Endothelial cell of umbilical vein (primary cell): ENCODE data around the gene KRT37. TPM values are rescaled to one million over a fixed set of nuclear protein-coding genes. Genes with fewer than 3 reads are reported as not detected.

Source experiments
- BruUV-seq: library from RNA; stranded (reverse); fragments of 400-500 nt; replicated peaks from 2 replicates; lab custom pipeline; 2021; lab: Mats Ljungman, UMichigan
- CTCF ChIA-PET: fragments of 300-600, 350-600 bp; sonication (Branson Sonifier 250); formaldehyde crosslinking; loops from one replicate; lab custom pipeline; 2021; ENCODE audit warnings: antibody characterized with exemption, inconsistent platforms; lab: Charles Lee
- POLR2A ChIA-PET: fragments of 300-600, 350-600 bp; sonication (Branson Sonifier 250); formaldehyde crosslinking; loops from one replicate; lab custom pipeline; 2021; ENCODE audit warnings: antibody characterized with exemption, inconsistent platforms; lab: Charles Lee
- DNase-seq: peaks from one replicate; pipeline ENCODE4 v3.0.0-alpha.2; 2011; ENCODE audit warnings: low read depth, low spot score
- FAIRE-seq: peaks from 2 replicates; lab custom pipeline; 2011; peaks lifted over from hg19 to GRCh38; lab: Jason Lieb, UNC
- H2AFZ ChIP-seq: 2 replicates; pipeline ENCODE4 v1.6.0; 2012; ENCODE audit warnings: low read depth, low read length, control low read depth, inconsistent platforms
- H3K27ac ChIP-seq: 2 replicates; pipeline ENCODE4 v1.5.1; 2011; ENCODE audit warnings: low read depth, mild to moderate bottlenecking, control low read depth, low read length, moderate library complexity; ENCODE audit not compliant: insufficient read depth
- H3K27me3 ChIP-seq, 2 experiments: 2 replicates each; pipeline versions ENCODE4 v1.6.0 to v1.6.1; 2011; ENCODE audit warnings: low read length in 2 of 2, mixed read lengths in 1 of 2; ENCODE audit not compliant: control insufficient read depth in 2 of 2, insufficient read depth in 2 of 2
- H3K36me3 ChIP-seq, 2 experiments: 2 replicates in 1 of 2; 3 replicates in 1 of 2; pipeline ENCODE4 v1.5.1; 2011; ENCODE audit warnings: low read length in 2 of 2, mild to moderate bottlenecking in 1 of 2, moderate library complexity in 1 of 2; ENCODE audit not compliant: control insufficient read depth in 2 of 2, insufficient read depth in 2 of 2; ENCODE audit errors: extremely low read depth in 1 of 2
- H3K4me1 ChIP-seq: 3 replicates; pipeline ENCODE4 v1.5.1; 2011; ENCODE audit warnings: mild to moderate bottlenecking, low read length; ENCODE audit not compliant: control insufficient read depth, insufficient read depth; ENCODE audit errors: extremely low read depth
- H3K4me2 ChIP-seq: 2 replicates; pipeline ENCODE4 v1.6.1; 2011; ENCODE audit warnings: low read length, control low read depth, mixed read lengths; ENCODE audit not compliant: insufficient read depth
- H3K4me3 ChIP-seq, 3 experiments: fragments of 200-600 bp in 1 of 3; sonication (generic), shearing (Covaris generic) in 1 of 3; replicated peaks in 1 of 3; 2 replicates each; pipeline ENCODE4 v1.5.1; 2011 to 2016; ENCODE audit warnings: control low read depth in 3 of 3, low read length in 3 of 3, mild to moderate bottlenecking in 2 of 3, inconsistent platforms in 1 of 3, low read depth in 1 of 3, moderate library complexity in 1 of 3; ENCODE audit not compliant: insufficient read depth in 1 of 3
- H3K79me2 ChIP-seq: 2 replicates; pipeline ENCODE4 v1.6.0; 2012; ENCODE audit warnings: low read length, inconsistent platforms; ENCODE audit not compliant: control insufficient read depth, insufficient read depth
- H3K9ac ChIP-seq: replicated peaks from 2 replicates; pipeline ENCODE3; 2011; ENCODE audit warnings: low read length, control low read depth; ENCODE audit not compliant: insufficient read depth; ENCODE audit errors: extremely low read depth
- H3K9me1 ChIP-seq: replicated peaks from 3 replicates; pipeline ENCODE4 v1.6.0; 2011; ENCODE audit warnings: mild to moderate bottlenecking, low read length; ENCODE audit not compliant: control insufficient read depth, insufficient read depth; ENCODE audit errors: extremely low read depth
- H3K9me3 ChIP-seq: replicated peaks from 2 replicates; pipeline ENCODE4 v1.5.1; 2012; ENCODE audit warnings: low read length, inconsistent platforms; ENCODE audit not compliant: control insufficient read depth, insufficient read depth
- H4K20me1 ChIP-seq: replicated peaks from 2 replicates; pipeline ENCODE3; 2011; ENCODE audit warnings: mild to moderate bottlenecking, low read length; ENCODE audit not compliant: control insufficient read depth, insufficient read depth; ENCODE audit errors: extremely low read depth
- CTCF ChIP-seq, 2 donors: IDR thresholded peaks; 1 replicate in 1 of 2; 2 replicates in 1 of 2; pipeline ENCODE4 v1.5.1; 2011; ENCODE audit warnings: low read length in 2 of 2, mild to moderate bottlenecking in 2 of 2, moderate library complexity in 2 of 2, control low read depth in 1 of 2, inconsistent platforms in 1 of 2, low read depth in 1 of 2; ENCODE audit not compliant: insufficient read depth in 1 of 2; ENCODE audit errors: extremely low read depth in 1 of 2
- EZH2 ChIP-seq: IDR thresholded peaks from 2 replicates; pipeline ENCODE4 v1.6.1; 2012; ENCODE audit warnings: borderline replicate concordance, low read depth, mild to moderate bottlenecking, moderate library complexity, low read length, inconsistent platforms; ENCODE audit not compliant: severe bottlenecking
- FOS ChIP-seq: IDR thresholded peaks from 2 replicates; pipeline ENCODE4 v1.6.1; 2011; ENCODE audit warnings: mild to moderate bottlenecking, low read length, moderate library complexity, borderline replicate concordance; ENCODE audit not compliant: insufficient read depth
- GATA2 ChIP-seq: IDR thresholded peaks from 2 replicates; pipeline ENCODE4 v1.7.0; 2011; ENCODE audit warnings: low read depth, mild to moderate bottlenecking, moderate library complexity, mixed read lengths, low read length; ENCODE audit not compliant: insufficient read length, insufficient read depth
- JUN ChIP-seq: IDR thresholded peaks from 2 replicates; pipeline ENCODE4 v1.6.1; 2011; ENCODE audit warnings: borderline replicate concordance, low read depth; ENCODE audit not compliant: insufficient read length, insufficient read depth
- MAX ChIP-seq: IDR thresholded peaks from 2 replicates; pipeline ENCODE4 v1.6.1; 2011; ENCODE audit not compliant: insufficient read depth, insufficient read length
- MYC ChIP-seq: IDR thresholded peaks from one replicate; pipeline ENCODE4 v1.6.1; 2011; ENCODE audit warnings: mild to moderate bottlenecking, low read depth, low read length
- POLR2A ChIP-seq: IDR thresholded peaks from 2 replicates; pipeline ENCODE4 v1.6.1; 2012; ENCODE audit warnings: low read depth, mild to moderate bottlenecking, control low read depth, low read length
- POLR2AphosphoS5 ChIP-seq: IDR thresholded peaks from 2 replicates; pipeline ENCODE4 v1.6.1; 2012; ENCODE audit warnings: low read depth, mild to moderate bottlenecking, control low read depth, low read length, moderate library complexity; ENCODE audit not compliant: insufficient read depth
- dilution Hi-C: fragments of 300-500 bp; cut with MboI; formaldehyde crosslinking; loops from one replicate; pipeline ENCODE4 v1.15.0; 2019; ENCODE audit warnings: low sequenced_read_pairs; ENCODE audit not compliant: extremely low pct_ligation_motif_present
- intact Hi-C: fragments of 100-400 bp; cut with micrococcal nuclease; formaldehyde crosslinking; loops from one replicate; pipeline ENCODE4 v1.10.0; 2022
- polyA plus RNA-seq, 4 experiments: library from polyadenylated mRNA; depleted of rRNA in 3 of 4; stranded (reverse) in 3 of 4; unstranded in 1 of 4; fragments of >200 nt; gene quantifications; 2 replicates each; pipeline versions ENCODE4 v1.2.1 to v1.2.3, GENCODE V29; 2011 to 2012; ENCODE audit warnings: missing spikeins in 1 of 4
- total RNA-seq: library from RNA; stranded (reverse); gene quantifications from 2 replicates; pipeline ENCODE4 v1.2.3, GENCODE V29; 2021

The KRT37 gene
- total and polyA plus RNA-seq, 2 donors (not counting 3 experiments of a cell fraction or from before 2014, with no cell fraction given) = not detected

GRCh38 chr17:41434005-41434404 is 9.6 kb upstream of the KRT37 start:
- dilution Hi-C loops = no loop called here
- Histone ChIP-seq H3K9me1 (no peaks in the 10 kb centered on the region), H3K4me1 (no peaks in the 10 kb centered on the region), H3K9ac (no peak overlapping the region), H3K27ac (no peak overlapping the region), H2AFZ (no peak overlapping the region), H3K27me3 (peaks cover 2 to 5% of the 10 kb centered on the region in 2 experiments), H3K79me2 (no peaks in the 10 kb centered on the region), H3K4me2 (no peak overlapping the region), H3K36me3 (no peaks in the 10 kb centered on the region), H3K9me3 (no peaks in the 10 kb centered on the region), H4K20me1 (no peaks in the 10 kb centered on the region), H3K4me3 (no peak overlapping the region)
- DNase-seq = no peak
- TF ChIP-seq MYC (no peak), FOS (no peak), MAX (no peak), POLR2A (no peak), JUN (no peak), POLR2AphosphoS5 (no peak), GATA2 (no peak), EZH2 (no peak), CTCF (IDR thresholded peaks at IDR 0.05; ENCODE audit: extremely low read depth in 1 of 2, insufficient read depth in 1 of 2, low read depth in 1 of 2, low read length in 2 of 2) (no peak)
- ChIA-PET CTCF (no interaction called here), POLR2A (interaction anchor here (0.6 kb wide), 1 partner anchor 409 kb away, joined by 3 read pairs; no protein-coding TSS in a partner anchor)
- BruUV-seq = no TSS peak
- intact Hi-C loops = no loop called here
- FAIRE-seq = no peak
